ENCODE results near the gene SPI1.

SPI1 gene

DNA sequence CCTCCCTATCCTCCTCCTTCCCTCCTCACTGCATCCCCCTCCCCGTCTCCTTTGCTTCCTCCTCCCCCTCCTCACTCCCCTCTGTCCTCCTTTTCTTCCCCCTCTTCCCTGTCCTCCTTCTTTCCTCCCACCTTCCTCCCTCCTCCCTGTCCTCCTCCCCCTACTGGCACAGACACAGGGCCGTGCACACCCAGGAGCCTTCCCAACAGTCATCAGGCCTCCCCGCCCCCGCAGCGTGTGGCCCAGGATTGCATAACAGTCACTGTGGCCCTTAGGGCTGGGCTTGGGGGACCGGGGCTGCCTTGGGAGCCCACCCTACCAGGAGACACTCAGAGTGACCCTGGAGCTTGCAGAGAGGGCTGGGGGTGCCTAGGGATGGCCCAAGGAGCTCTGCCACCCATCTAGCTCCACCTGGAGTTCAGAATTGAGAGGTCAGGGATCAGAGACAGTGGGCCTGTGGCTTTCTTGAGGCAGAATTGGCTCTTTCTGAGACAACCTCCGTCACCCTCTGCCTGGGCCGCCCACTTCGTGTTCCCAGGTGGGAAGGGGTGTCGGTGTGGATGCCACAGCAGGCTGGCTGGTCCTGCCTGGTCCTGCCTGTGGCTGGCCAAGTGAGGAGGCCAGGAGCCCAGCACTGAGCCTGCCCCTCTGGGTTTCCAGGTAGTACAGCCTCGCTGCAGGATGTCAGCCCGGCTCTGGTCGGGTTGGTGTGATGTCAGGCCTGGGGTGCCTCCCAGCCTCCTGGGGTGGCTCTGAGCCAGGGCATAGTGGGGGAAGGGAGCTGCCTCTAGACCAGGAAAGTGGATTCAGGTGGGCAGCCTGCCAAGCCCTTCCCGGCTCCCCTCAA lies 1.6 kb downstream of the SPI1 start:
- H3K27me3 ChIP-seq (ENCODE audit: control insufficient read depth, insufficient read depth, low read length): no peaks in the 10 kb centered on the region
- H3K9ac ChIP-seq (ENCODE audit: low read depth, low read length): no peak overlapping the region
- H3K4me1 ChIP-seq (ENCODE audit: control insufficient read depth, insufficient read depth, low read length): peaks cover 2% of the 10 kb centered on the region
- no peaks in the 10 kb centered on the region for H3K9me3 ChIP-seq (ENCODE audit: control insufficient read depth, insufficient read depth, low read length)
- H3K4me3 ChIP-seq (ENCODE audit: low read depth, low read length): no peak overlapping the region
- H3K36me3 ChIP-seq (ENCODE audit: control insufficient read depth, insufficient read depth, low read length): no peaks in the 10 kb centered on the region

- Histone ChIP-seq H3K36me3 (ENCODE audit: control insufficient read depth, insufficient read depth, low read length) (no peaks in the 10 kb centered on the region), H3K27me3 (ENCODE audit: control insufficient read depth, insufficient read depth, low read length) (no peaks in the 10 kb centered on the region), H3K9ac (ENCODE audit: low read depth, low read length) (no peak overlapping the region), H3K9me3 (ENCODE audit: control insufficient read depth, insufficient read depth, low read length) (no peaks in the 10 kb centered on the region), H3K4me1 (ENCODE audit: control insufficient read depth, insufficient read depth, low read length) (peaks cover 2% of the 10 kb centered on the region), H3K4me3 (ENCODE audit: low read depth, low read length) (no peak overlapping the region)
Observed at GRCh38 chr11:47376107-47376524, 2.2 kb downstream of the SPI1 start.

DNA sequence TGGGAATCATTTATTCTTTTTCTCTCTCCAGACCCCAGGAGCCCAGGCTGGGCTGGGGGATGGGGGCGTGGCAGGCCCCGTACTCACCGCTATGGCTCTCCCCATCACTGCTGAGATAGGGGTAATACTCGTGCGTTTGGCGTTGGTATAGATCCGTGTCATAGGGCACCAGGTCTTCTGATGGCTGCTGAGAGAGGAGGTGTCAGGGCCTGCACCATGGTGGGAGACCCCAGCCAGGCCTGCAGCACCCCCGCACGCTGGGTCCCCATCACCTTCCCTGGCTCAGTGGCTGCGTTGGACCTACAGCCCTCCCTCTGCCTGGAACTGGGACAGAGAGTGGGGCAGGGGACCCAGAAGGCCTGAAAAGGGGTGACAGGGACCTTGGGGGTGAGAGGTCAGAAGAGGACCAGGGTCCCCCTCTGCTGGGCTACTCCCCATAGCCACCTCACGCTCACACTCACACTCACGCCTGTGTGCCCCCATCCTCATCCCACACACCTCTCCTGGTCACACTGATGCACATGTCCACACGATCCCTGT lies 2.7 kb downstream of the SPI1 start:
- no peak overlapping the region for H3K9ac ChIP-seq (ENCODE audit: low read depth, low read length)

GRCh38 chr11:47375020-47375419 lies 3.3 kb downstream of the SPI1 start:
- Histone ChIP-seq H3K27me3 (ENCODE audit: control insufficient read depth, insufficient read depth, low read length) (no peaks in the 10 kb centered on the region), H3K4me1 (ENCODE audit: control insufficient read depth, insufficient read depth, low read length) (peaks cover 2% of the 10 kb centered on the region), H3K4me3 (ENCODE audit: low read depth, low read length) (no peak overlapping the region), H3K9me3 (ENCODE audit: control insufficient read depth, insufficient read depth, low read length) (no peaks in the 10 kb centered on the region), H3K9ac (ENCODE audit: low read depth, low read length) (no peak overlapping the region), H3K36me3 (ENCODE audit: control insufficient read depth, insufficient read depth, low read length) (no peaks in the 10 kb centered on the region)

More for the DNA sequence above, 2.7 kb downstream of the SPI1 start:
- Histone ChIP-seq H3K36me3 (ENCODE audit: control insufficient read depth, insufficient read depth, low read length) (no peaks in the 10 kb centered on the region), H3K4me1 (ENCODE audit: control insufficient read depth, insufficient read depth, low read length) (peaks cover 2% of the 10 kb centered on the region), H3K27me3 (ENCODE audit: control insufficient read depth, insufficient read depth, low read length) (no peaks in the 10 kb centered on the region), H3K9me3 (ENCODE audit: control insufficient read depth, insufficient read depth, low read length) (no peaks in the 10 kb centered on the region), H3K4me3 (ENCODE audit: low read depth, low read length) (no peak overlapping the region)

DNA sequence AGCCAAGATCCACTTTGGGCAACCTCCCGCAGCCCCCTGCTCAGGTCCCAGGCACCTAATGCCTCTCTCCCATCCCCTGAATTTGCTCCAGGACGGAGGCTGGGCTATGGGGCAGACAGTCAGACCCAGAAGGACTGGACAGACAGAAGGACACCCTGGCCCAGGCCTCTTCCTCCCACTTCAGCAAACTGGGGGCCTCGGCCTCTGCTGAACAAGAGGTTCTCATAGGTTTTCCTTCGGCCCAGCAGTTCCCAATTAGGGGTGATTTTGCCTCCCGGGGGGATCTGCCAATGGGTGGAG lies 3.7 kb downstream of the SPI1 start:
- no peak overlapping the region for H3K9ac ChIP-seq (ENCODE audit: low read depth, low read length)
- peaks cover 2% of the 10 kb centered on the region for H3K4me1 ChIP-seq (ENCODE audit: control insufficient read depth, insufficient read depth, low read length)
- no peaks in the 10 kb centered on the region for H3K9me3 ChIP-seq (ENCODE audit: control insufficient read depth, insufficient read depth, low read length)
- no peak overlapping the region for H3K4me3 ChIP-seq (ENCODE audit: low read depth, low read length)
- no peaks in the 10 kb centered on the region for H3K27me3 ChIP-seq (ENCODE audit: control insufficient read depth, insufficient read depth, low read length)
- H3K36me3 ChIP-seq (ENCODE audit: control insufficient read depth, insufficient read depth, low read length): no peaks in the 10 kb centered on the region

DNA sequence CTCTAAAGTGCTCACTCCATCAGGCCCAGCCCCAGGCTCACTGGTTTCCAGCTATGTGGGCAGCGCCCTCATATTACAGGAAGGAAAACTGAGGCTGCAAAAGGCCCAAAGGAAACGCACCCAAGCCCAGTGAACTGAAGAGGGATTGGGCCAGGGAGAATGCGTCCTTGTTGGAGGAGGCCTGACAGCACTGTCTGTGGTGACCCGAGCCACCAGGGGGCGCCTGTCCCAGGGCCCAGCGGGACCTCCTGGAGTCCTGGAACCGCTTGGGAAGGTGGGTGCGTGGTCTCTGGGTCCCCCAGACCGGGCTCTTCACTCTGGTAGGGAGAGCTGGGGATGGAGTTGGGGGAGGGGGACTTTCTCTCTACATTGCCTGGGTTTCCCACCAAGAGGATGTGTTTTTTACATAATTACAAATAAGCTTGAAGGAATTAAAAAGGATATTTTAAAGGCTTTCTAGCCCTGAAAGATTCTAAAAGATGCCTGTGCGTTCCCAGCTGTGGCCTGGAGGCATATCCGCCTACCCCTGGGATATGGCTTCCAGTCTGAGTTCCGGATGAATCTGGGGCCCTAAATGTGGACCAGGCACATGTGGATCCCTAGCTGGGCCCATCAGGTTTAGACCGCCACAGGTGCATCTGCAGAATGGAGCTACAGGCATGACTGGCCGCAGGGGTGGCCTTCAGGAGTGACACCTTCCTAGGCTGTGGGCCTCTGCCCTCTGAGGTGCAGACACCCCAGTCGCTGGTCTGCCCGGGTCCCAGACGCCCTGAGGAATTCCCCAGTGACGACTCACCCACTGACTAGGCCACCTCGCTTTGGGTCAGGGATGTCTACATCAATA lies 4.2 kb downstream of the SPI1 start:
- Histone ChIP-seq H3K27me3 (ENCODE audit: control insufficient read depth, insufficient read depth, low read length) (no peaks in the 10 kb centered on the region), H3K4me1 (ENCODE audit: control insufficient read depth, insufficient read depth, low read length) (peaks cover 2% of the 10 kb centered on the region), H3K36me3 (ENCODE audit: control insufficient read depth, insufficient read depth, low read length) (no peaks in the 10 kb centered on the region), H3K4me3 (ENCODE audit: low read depth, low read length) (no peak overlapping the region), H3K9ac (ENCODE audit: low read depth, low read length) (no peak overlapping the region), H3K9me3 (ENCODE audit: control insufficient read depth, insufficient read depth, low read length) (no peaks in the 10 kb centered on the region)

- Histone ChIP-seq H3K4me3 (ENCODE audit: low read depth, low read length) (no peak overlapping the region), H3K27me3 (ENCODE audit: control insufficient read depth, insufficient read depth, low read length) (no peaks in the 10 kb centered on the region), H3K36me3 (ENCODE audit: control insufficient read depth, insufficient read depth, low read length) (no peaks in the 10 kb centered on the region), H3K4me1 (ENCODE audit: control insufficient read depth, insufficient read depth, low read length) (no peaks in the 10 kb centered on the region), H3K9ac (ENCODE audit: low read depth, low read length) (no peak overlapping the region), H3K9me3 (ENCODE audit: control insufficient read depth, insufficient read depth, low read length) (no peaks in the 10 kb centered on the region)
Observed at GRCh38 chr11:47372422-47372821, 5.9 kb downstream of the SPI1 start.

DNA sequence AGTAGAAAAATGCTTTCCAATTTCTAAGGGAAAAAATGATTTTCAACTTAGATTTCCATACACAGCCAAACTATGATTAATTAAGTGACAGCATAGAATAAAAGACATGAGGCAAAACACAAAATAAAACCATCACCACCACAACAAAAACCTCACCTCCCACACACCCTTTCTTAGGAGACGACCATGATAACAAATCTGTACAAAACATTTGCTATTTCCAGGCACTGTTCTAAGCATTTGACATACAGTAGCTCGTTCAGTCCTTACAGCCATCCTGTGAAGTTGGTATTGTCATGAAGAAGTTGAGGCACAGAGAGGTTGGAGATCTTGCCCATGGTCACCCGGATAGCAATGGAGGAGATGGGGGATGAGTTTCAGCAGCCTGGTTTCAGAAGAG lies 8.7 kb downstream of the SPI1 start:
- Histone ChIP-seq H3K27me3 (ENCODE audit: control insufficient read depth, insufficient read depth, low read length) (no peaks in the 10 kb centered on the region), H3K4me3 (ENCODE audit: low read depth, low read length) (no peak overlapping the region), H3K36me3 (ENCODE audit: control insufficient read depth, insufficient read depth, low read length) (no peaks in the 10 kb centered on the region), H3K9ac (ENCODE audit: low read depth, low read length) (no peak overlapping the region), H3K9me3 (ENCODE audit: control insufficient read depth, insufficient read depth, low read length) (no peaks in the 10 kb centered on the region), H3K4me1 (ENCODE audit: control insufficient read depth, insufficient read depth, low read length) (no peaks in the 10 kb centered on the region)

DNA sequence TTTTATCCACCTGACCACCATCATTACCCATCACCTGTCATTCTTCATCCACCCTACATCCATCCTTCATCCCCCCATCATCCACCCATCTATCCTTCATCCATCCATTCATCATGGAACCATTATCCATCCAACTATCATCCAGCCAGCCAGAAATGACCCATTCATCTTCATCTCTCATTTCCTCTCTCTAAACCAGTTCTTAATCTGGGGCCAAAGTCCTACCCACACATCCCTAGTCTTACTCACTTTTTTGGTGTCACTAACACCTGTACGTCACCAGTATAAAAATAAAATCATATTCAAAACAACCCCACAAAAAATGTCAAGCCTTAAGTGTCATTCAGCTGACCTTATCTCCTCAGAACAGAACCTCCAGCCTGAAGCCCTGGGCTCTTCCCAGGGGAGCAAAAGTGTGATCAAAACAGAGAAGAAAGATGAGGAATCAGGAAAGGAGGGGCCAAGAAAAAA lies 12.3 kb downstream of the SPI1 start:
- no peaks in the 10 kb centered on the region for H3K36me3 ChIP-seq (ENCODE audit: control insufficient read depth, insufficient read depth, low read length)
- H3K4me1 ChIP-seq (ENCODE audit: control insufficient read depth, insufficient read depth, low read length): no peaks in the 10 kb centered on the region
- no peaks in the 10 kb centered on the region for H3K9me3 ChIP-seq (ENCODE audit: control insufficient read depth, insufficient read depth, low read length)
- no peak overlapping the region for H3K9ac ChIP-seq (ENCODE audit: low read depth, low read length)
- no peak overlapping the region for H3K4me3 ChIP-seq (ENCODE audit: low read depth, low read length)
- H3K27me3 ChIP-seq (ENCODE audit: control insufficient read depth, insufficient read depth, low read length): no peaks in the 10 kb centered on the region

- Histone ChIP-seq H3K9me3 (ENCODE audit: control insufficient read depth, insufficient read depth, low read length) (no peaks in the 10 kb centered on the region), H3K4me1 (ENCODE audit: control insufficient read depth, insufficient read depth, low read length) (no peaks in the 10 kb centered on the region)
Observed at GRCh38 chr11:47361419-47361818, 16.9 kb downstream of the SPI1 start.

GRCh38 chr11:47360341-47360740 lies 18.0 kb downstream of the SPI1 start:
- no peak overlapping the region for H3K9ac ChIP-seq (ENCODE audit: low read depth, low read length)
- no peak overlapping the region for H3K4me3 ChIP-seq (ENCODE audit: low read depth, low read length)
- H3K4me1 ChIP-seq (ENCODE audit: control insufficient read depth, insufficient read depth, low read length): no peaks in the 10 kb centered on the region
- H3K36me3 ChIP-seq (ENCODE audit: control insufficient read depth, insufficient read depth, low read length): no peaks in the 10 kb centered on the region
- no peaks in the 10 kb centered on the region for H3K9me3 ChIP-seq (ENCODE audit: control insufficient read depth, insufficient read depth, low read length)
- H3K27me3 ChIP-seq (ENCODE audit: control insufficient read depth, insufficient read depth, low read length): no peaks in the 10 kb centered on the region

More at GRCh38 chr11:47361419-47361818, 16.9 kb downstream of the SPI1 start:
- Histone ChIP-seq H3K27me3 (ENCODE audit: control insufficient read depth, insufficient read depth, low read length) (no peaks in the 10 kb centered on the region), H3K36me3 (ENCODE audit: control insufficient read depth, insufficient read depth, low read length) (no peaks in the 10 kb centered on the region), H3K4me3 (ENCODE audit: low read depth, low read length) (no peak overlapping the region), H3K9ac (ENCODE audit: low read depth, low read length) (no peak overlapping the region)
